Cardiac fibroblast (primary cell): ENCODE measurements around the gene NINJ2.

Experiments
- DNase-seq, 2 donors: peaks; one replicate each; pipeline versions ENCODE4 v3.0.0 to v3.0.0-alpha.2; 2010; ENCODE audit warnings: low read depth in 2 of 2
- H3K4me3 ChIP-seq, 2 donors: replicated peaks in 1 of 2; 1 replicate in 1 of 2; 2 replicates in 1 of 2; pipeline ENCODE4 v1.5.1; 2011; ENCODE audit warnings: low read depth in 2 of 2, low read length in 2 of 2, mild to moderate bottlenecking in 2 of 2, moderate library complexity in 1 of 2
- CTCF ChIP-seq: IDR thresholded peaks from one replicate; pipeline ENCODE4 v1.5.1; 2011; ENCODE audit warnings: low read depth, mild to moderate bottlenecking, low read length, inconsistent platforms

Gene NINJ2

GRCh38 chr12:613996-614395, 49.2 kb downstream of the NINJ2 start:
- no peak for DNase-seq
- TF ChIP-seq CTCF, result no peak
- no peak overlapping the region for H3K4me3 ChIP-seq

- no peak overlapping the region for H3K4me3 ChIP-seq
- no peak for TF ChIP-seq CTCF
Observed at GRCh38 chr12:612886-613285, 50.4 kb downstream of the NINJ2 start.

GRCh38 chr12:612293-612692, 51.0 kb downstream of the NINJ2 start:
- DNase-seq, result no peak
- no peak overlapping the region for H3K4me3 ChIP-seq
- no peak for TF ChIP-seq CTCF

More at GRCh38 chr12:612886-613285, 50.4 kb downstream of the NINJ2 start:
- no peak for DNase-seq

GRCh38 chr12:611721-612120, 51.5 kb downstream of the NINJ2 start:
- no peak overlapping the region for H3K4me3 ChIP-seq
- DNase-seq, result no peak
- TF ChIP-seq CTCF, result no peak

- no peak overlapping the region for H3K4me3 ChIP-seq
- DNase-seq, result no peak
- TF ChIP-seq CTCF, result no peak
Observed at GRCh38 chr12:608921-609320, 54.3 kb downstream of the NINJ2 start.

GRCh38 chr12:608413-608812, 54.8 kb downstream of the NINJ2 start:
- no peak for TF ChIP-seq CTCF
- no peak for DNase-seq
- no peak overlapping the region for H3K4me3 ChIP-seq

GRCh38 chr12:607541-608001, 55.7 kb downstream of the NINJ2 start:
- peak in 1 of 2 donors; percentile 68 for DNase-seq
- H3K4me3 ChIP-seq, result no peak overlapping the region
- no peak for TF ChIP-seq CTCF
